GM12892 (cell line): Measurements from ENCODE around the gene ADD1.

Source experiments
- POLR2A ChIP-seq: IDR thresholded peaks from 2 replicates; pipeline ENCODE4 v1.6.1; 2011; ENCODE audit warnings: low read depth, low read length, control low read depth
- POLR2AphosphoS5 ChIP-seq: IDR thresholded peaks from 2 replicates; pipeline ENCODE4 v1.6.1; 2011; ENCODE audit warnings: low read depth, low read length, control low read depth

- TF ChIP-seq POLR2A: no peak
- TF ChIP-seq POLR2AphosphoS5: no peak
Observed at GRCh38 chr4:2810388-2810787, 33.3 kb upstream of the ADD1 start.
